Fibroblast of mammary gland (primary cell): ENCODE measurements around the gene ADGRF5.
"Not testable (repeated sequence)": the region's sequence is repeated elsewhere in the genome, so short reads cannot be mapped to it uniquely, and the experiment has no call there.

Source experiments
- DNase-seq: peaks from one replicate; pipeline ENCODE4 v3.0.0-alpha.2; 2010; ENCODE audit warnings: low read depth
- H3K4me3 ChIP-seq: 2 replicates; pipeline ENCODE4 v1.5.1; 2011; ENCODE audit warnings: low read depth, mild to moderate bottlenecking, low read length, moderate library complexity; ENCODE audit not compliant: control insufficient read depth
- TF ChIP-seq, protein P1 (sequence below): conservative IDR thresholded peaks from 2 replicates; pipeline ENCODE4 v1.5.1; 2011; ENCODE audit warnings: low read depth, low read length, inconsistent platforms; ENCODE audit not compliant: control insufficient read depth, insufficient read depth

ADGRF5 gene

DNA sequence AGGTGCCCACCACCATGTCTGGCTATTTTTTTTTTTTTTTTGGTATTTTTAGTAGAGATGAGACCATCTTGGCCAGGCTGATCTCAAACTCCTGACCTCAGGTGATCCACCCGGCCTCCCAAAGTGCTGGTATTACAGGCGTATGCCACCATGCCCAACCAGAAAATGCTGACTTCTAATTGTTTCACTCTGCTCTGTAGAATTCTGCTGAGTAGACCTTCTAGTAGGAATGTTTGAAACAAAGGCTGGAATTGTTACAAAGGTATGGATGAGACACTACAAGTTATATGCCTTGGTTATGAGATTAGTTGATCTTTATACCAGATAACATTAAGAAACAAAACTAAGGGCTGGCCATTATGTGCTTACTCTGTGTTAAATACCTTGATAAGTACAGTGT lies 83.7 kb downstream of the ADGRF5 start:
- no peak for DNase-seq
- TF ChIP-seq, protein P1, sequence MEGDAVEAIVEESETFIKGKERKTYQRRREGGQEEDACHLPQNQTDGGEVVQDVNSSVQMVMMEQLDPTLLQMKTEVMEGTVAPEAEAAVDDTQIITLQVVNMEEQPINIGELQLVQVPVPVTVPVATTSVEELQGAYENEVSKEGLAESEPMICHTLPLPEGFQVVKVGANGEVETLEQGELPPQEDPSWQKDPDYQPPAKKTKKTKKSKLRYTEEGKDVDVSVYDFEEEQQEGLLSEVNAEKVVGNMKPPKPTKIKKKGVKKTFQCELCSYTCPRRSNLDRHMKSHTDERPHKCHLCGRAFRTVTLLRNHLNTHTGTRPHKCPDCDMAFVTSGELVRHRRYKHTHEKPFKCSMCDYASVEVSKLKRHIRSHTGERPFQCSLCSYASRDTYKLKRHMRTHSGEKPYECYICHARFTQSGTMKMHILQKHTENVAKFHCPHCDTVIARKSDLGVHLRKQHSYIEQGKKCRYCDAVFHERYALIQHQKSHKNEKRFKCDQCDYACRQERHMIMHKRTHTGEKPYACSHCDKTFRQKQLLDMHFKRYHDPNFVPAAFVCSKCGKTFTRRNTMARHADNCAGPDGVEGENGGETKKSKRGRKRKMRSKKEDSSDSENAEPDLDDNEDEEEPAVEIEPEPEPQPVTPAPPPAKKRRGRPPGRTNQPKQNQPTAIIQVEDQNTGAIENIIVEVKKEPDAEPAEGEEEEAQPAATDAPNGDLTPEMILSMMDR: no peak
- no peak overlapping the region for H3K4me3 ChIP-seq

DNA sequence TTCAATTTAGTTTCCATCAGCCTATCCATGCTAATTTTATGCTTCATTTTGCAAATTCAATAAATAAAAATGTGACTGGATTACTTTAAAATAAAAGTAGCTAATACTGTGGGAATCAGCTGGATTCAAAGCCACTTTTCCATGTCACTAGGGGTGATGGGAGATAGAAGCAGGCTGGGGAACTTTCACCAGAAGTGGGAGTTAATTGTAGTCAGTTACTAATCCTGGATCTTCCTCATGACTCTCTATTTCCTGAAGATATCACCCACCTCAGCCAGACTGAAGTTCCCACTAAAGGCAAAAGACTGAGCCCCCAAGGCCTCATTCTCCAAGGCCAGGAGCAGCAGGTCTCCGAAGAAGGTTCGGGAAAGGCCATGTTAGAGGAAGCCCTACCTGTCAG lies 86.7 kb downstream of the ADGRF5 start:
- not testable (repeated sequence) for DNase-seq, H3K4me3 ChIP-seq

DNA sequence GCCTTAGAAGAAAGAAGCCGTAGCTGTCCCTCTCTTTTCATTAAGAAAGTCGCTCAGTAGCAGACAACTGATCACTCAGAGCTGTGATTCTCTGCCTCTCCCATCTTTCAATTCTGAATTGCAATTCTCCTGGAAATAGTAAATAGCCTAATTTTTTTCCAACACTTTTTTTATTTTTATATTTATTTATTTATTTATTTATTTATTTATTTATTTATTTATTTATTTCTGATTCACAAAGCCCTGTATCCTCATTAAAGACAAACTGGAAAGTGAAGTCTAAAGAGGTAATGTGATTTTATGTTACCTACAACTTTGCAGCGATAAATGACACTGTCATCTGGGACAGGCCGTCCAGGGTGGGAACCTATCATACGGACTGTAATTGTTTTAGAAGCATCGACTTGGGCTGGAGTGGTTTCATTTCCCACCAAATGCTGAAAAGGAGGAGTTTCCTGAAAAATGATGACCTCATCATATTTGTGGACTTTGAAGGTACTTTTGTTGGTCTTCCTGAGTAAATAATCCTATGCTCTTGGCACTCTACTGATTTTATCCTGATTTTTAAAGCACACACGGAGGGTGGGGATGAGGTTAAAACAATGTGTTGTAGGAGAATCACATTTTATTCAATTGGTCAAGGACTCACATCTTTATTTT lies 87.4 kb downstream of the ADGRF5 start:
- not testable (repeated sequence) for DNase-seq

DNA sequence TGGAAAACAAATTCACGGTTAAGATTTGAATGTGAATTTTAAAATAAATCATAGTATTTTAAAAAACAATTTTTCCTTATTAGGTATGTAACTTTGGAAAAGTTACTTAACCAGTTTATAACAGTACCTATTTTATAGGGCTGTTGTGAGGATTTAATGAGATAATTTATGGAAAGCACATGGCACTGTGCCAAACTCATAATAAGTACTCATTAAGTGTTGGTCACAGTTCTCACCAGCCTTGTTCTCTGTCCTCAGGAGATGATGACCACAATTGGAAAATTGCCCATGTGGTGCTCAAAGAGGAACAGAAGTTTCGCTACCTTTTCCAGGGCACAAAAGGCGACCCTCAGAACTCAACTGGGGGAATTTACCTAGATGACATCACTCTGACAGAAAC lies 88.9 kb downstream of the ADGRF5 start:
- TF ChIP-seq, protein P1: no peak
- H3K4me3 ChIP-seq: no peak overlapping the region
- DNase-seq: no peak

More for the DNA sequence above, 87.4 kb downstream of the ADGRF5 start:
- not testable (repeated sequence) for H3K4me3 ChIP-seq

DNA sequence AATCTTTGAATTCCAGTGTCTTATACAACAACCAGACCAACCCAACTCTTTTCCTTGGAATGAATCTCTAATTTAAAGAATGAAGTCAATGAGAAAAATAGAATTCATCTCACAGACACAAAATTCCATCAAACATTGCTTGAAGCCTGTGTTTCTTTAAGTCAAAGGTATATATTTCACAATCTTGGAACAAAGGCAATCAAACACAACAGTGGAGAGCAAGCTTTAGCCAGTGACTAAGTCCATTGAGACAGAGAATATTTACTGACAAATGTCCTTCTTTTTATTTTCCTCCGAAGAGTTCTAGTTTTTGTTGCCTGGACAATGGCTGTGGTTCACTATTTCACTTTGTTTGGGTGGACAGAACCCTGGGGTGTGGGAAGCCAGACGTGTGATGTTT lies 92.8 kb downstream of the ADGRF5 start:
- DNase-seq: no peak
- H3K4me3 ChIP-seq: no peak overlapping the region
- TF ChIP-seq, protein P1: no peak

DNA sequence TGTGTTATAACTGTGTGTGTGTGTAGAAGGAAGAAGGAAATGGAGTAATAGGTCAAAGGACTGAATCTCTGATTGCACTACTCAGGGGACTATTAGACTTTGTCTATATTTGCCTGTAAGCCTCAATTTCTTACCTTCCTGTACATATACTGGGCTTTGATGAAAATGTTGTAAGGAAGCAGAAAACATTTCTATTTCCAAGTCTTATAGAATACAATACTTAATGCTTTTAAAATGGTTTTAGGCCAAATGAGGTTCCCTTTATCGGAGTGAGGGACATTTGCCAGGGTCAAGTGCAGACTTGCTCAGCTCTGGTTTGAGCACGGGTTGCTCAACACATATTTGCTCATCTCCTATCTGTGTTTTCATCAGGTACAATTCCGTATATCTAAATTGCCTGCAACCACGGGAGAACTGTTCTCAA lies 100.3 kb downstream of the ADGRF5 start:
- H3K4me3 ChIP-seq: no peak overlapping the region
- DNase-seq: no peak
- TF ChIP-seq, protein P1: no peak

DNA sequence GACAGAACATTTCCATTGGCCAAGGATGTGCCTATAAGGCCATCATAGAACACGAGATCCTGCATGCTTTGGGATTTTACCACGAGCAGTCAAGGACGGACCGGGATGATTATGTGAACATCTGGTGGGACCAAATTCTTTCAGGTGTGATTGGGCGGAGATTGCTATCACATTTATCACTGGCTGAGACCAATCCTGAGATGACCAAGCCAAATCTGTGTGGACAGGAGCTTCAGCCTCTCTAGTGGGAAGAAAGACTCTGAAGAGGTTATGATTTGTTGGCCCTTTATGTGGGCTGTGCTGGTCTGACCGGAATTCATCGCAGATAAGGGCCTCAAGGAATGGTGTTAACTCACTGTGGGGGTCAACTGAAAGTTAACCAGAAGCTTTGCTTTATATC lies 102.2 kb downstream of the ADGRF5 start:
- TF ChIP-seq, protein P1: no peak
- H3K4me3 ChIP-seq: no peak overlapping the region
- no peak for DNase-seq

DNA sequence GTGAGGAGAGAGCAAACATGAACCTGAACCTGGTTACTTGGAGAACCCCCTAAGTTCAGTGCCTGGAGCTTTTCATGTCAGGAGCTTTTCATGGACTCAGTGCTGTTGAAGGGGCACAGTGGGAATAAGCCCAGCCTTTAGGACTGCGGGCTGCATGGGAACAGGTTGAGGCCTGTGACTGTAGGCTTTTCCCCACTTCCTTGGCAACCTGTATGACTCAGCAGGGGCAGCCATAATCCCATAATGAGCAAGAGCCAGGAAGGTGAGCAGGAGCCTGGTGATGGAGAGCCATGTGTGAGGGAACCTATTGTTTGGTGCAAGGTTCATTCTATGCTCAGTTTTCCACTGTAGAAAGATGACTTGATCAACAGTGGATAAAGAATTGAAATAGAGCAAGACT lies 105.1 kb downstream of the ADGRF5 start:
- no peak for DNase-seq
- H3K4me3 ChIP-seq: no peak overlapping the region
- TF ChIP-seq, protein P1: no peak
